G401.6 (cell line): ENCODE results near the gene RABL2B.
"Not testable (repeated sequence)": the region's sequence is repeated elsewhere in the genome, so short reads cannot be mapped to it uniquely, and the experiment has no call there.

ENCODE experiments used
- FAIRE-seq: peaks from 2 replicates; lab custom pipeline; 2012; peaks lifted over from hg19 to GRCh38; lab: Jason Lieb, UNC

RABL2B gene

GRCh38 chr22:50783033-50783879, at the start of gene RABL2B:
TSS of gene RABL2B (minus strand) at chr22:50783636. CDS start at chr22:50782294, 1,342 bp downstream.
- FAIRE-seq = not testable (repeated sequence)

- not testable (repeated sequence) for FAIRE-seq
Measured at GRCh38 chr22:50786936-50787335, 3.5 kb upstream of the RABL2B start.

- FAIRE-seq = not testable (repeated sequence)
Measured at GRCh38 chr22:50785289-50785688, 1.9 kb upstream of the RABL2B start.

- FAIRE-seq = not testable (repeated sequence)
Measured at GRCh38 chr22:50783880-50784276, 442 bp upstream of the RABL2B start.

- FAIRE-seq = not testable (repeated sequence)
Measured at GRCh38 chr22:50782253-50782652, 1.2 kb downstream of the RABL2B start.

GRCh38 chr22:50780244-50780643, 3.2 kb downstream of the RABL2B start:
- FAIRE-seq = not testable (repeated sequence)

- not testable (repeated sequence) for FAIRE-seq
Measured at GRCh38 chr22:50777631-50778030, 5.8 kb downstream of the RABL2B start.

GRCh38 chr22:50775132-50775531, 8.3 kb downstream of the RABL2B start:
- FAIRE-seq = peak; percentile 59

- FAIRE-seq = not testable (repeated sequence)
Measured at GRCh38 chr22:50764288-50764687, 19.1 kb downstream of the RABL2B start.

- FAIRE-seq = not testable (repeated sequence)
Measured at GRCh38 chr22:50761829-50762228, 21.6 kb downstream of the RABL2B start.

GRCh38 chr22:50759597-50760341, 23.7 kb downstream of the RABL2B start:
- peak; percentile 6 for FAIRE-seq

GRCh38 chr22:50756949-50757491, 26.4 kb downstream of the RABL2B start:
- not testable (repeated sequence) for FAIRE-seq

- not testable (repeated sequence) for FAIRE-seq
Measured at GRCh38 chr22:50756406-50756805, 27.0 kb downstream of the RABL2B start.

GRCh38 chr22:50755251-50755650, 28.2 kb downstream of the RABL2B start:
- FAIRE-seq = not testable (repeated sequence)

- not testable (repeated sequence) for FAIRE-seq
Measured at GRCh38 chr22:50749302-50750074, 33.9 kb downstream of the RABL2B start.

- FAIRE-seq = not testable (repeated sequence)
Measured at GRCh38 chr22:50748630-50749029, 34.8 kb downstream of the RABL2B start.

GRCh38 chr22:50747521-50747920, 35.9 kb downstream of the RABL2B start:
- not testable (repeated sequence) for FAIRE-seq

GRCh38 chr22:50744424-50744823, 39.0 kb downstream of the RABL2B start:
- not testable (repeated sequence) for FAIRE-seq

- not testable (repeated sequence) for FAIRE-seq
Measured at GRCh38 chr22:50740714-50741113, 42.7 kb downstream of the RABL2B start.

GRCh38 chr22:50739894-50740293, 43.5 kb downstream of the RABL2B start:
- no peak for FAIRE-seq

- no peak for FAIRE-seq
Measured at GRCh38 chr22:50739279-50739691, 44.2 kb downstream of the RABL2B start.
